NK-92 (cell line): Measurements from ENCODE around the gene GPR152.
"Not testable (repeated sequence)": the region's sequence is repeated elsewhere in the genome, so short reads cannot be mapped to it uniquely, and the experiment has no call there.

Experiments
- DNase-seq: peaks from one replicate; lab custom pipeline; 2025; ENCODE audit not compliant: unreplicated experiment; lab: John Stamatoyannopoulos, UW

GPR152 gene

GRCh38 chr11:67428052-67429001 lies 24.2 kb downstream of the GPR152 start, which contains the start of gene RPS6KB2:
TSS of gene RPS6KB2 (plus strand) at chr11:67428494. CDS start at chr11:67428546, 52 bp downstream.
- DNase-seq, result peak; percentile 75

GRCh38 chr11:67427364-67427859 lies 25.1 kb downstream of the GPR152 start:
- not testable (repeated sequence) for DNase-seq

GRCh38 chr11:67423891-67424613 lies 28.5 kb downstream of the GPR152 start:
- no peak for DNase-seq

GRCh38 chr11:67423466-67423865 lies 29.1 kb downstream of the GPR152 start:
- no peak for DNase-seq

- no peak for DNase-seq
These were observed 29.6 kb downstream of the GPR152 start for GRCh38 chr11:67422891-67423290.

GRCh38 chr11:67421430-67422031 lies 31.0 kb downstream of the GPR152 start:
- DNase-seq, result no peak

GRCh38 chr11:67420646-67421429 lies 31.7 kb downstream of the GPR152 start:
- peak; percentile 73 for DNase-seq

GRCh38 chr11:67420147-67420645 lies 32.3 kb downstream of the GPR152 start:
- no peak for DNase-seq

- DNase-seq, result no peak
These were observed 33.0 kb downstream of the GPR152 start for GRCh38 chr11:67419325-67420049.

- no peak for DNase-seq
These were observed 33.9 kb downstream of the GPR152 start for GRCh38 chr11:67418476-67419281.

- no peak for DNase-seq
These were observed 35.1 kb downstream of the GPR152 start for GRCh38 chr11:67417425-67417824.

GRCh38 chr11:67416416-67417335 lies 35.9 kb downstream of the GPR152 start:
- peak; percentile 13 for DNase-seq

GRCh38 chr11:67415501-67416304 lies 36.8 kb downstream of the GPR152 start, which contains the start of gene CARNS1:
TSS of gene CARNS1 (plus strand) at chr11:67415678. CDS start at chr11:67416200, 522 bp downstream.
- DNase-seq, result no peak

- DNase-seq, result no peak
These were observed 39.2 kb downstream of the GPR152 start for GRCh38 chr11:67413266-67413849.

- DNase-seq, result no peak
These were observed 39.9 kb downstream of the GPR152 start for GRCh38 chr11:67412495-67413179.

GRCh38 chr11:67411785-67412152 lies 40.8 kb downstream of the GPR152 start:
- no peak for DNase-seq
